GM12892 (cell line): ENCODE data around the gene UNC5C.

Experiments used
- POLR2A ChIP-seq: IDR thresholded peaks from 2 replicates; pipeline ENCODE4 v1.6.1; 2011; ENCODE audit warnings: low read depth, low read length, control low read depth
- POLR2AphosphoS5 ChIP-seq: IDR thresholded peaks from 2 replicates; pipeline ENCODE4 v1.6.1; 2011; ENCODE audit warnings: low read depth, low read length, control low read depth
- TAF1 ChIP-seq: IDR thresholded peaks from 2 replicates; pipeline ENCODE4 v1.6.1; 2011; ENCODE audit warnings: low read depth, mild to moderate bottlenecking, control low read depth, low read length, borderline replicate concordance

- TF ChIP-seq POLR2A, result no peak
- no peak for TF ChIP-seq POLR2AphosphoS5
- no peak for TF ChIP-seq TAF1
These were observed 193.8 kb downstream of the UNC5C start for GRCh38 chr4:95355021-95355420.
